NCI-H2227 (cell line): ENCODE measurements around the gene DUOX1.
"Not testable (repeated sequence)": the region's sequence is repeated elsewhere in the genome, so short reads cannot be mapped to it uniquely, and the experiment has no call there.

Experiments
- DNase-seq: peaks from one replicate; lab custom pipeline; 2025; ENCODE audit not compliant: unreplicated experiment; lab: John Stamatoyannopoulos, UW

Gene DUOX1

GRCh38 chr15:45129651-45130129, at the start of gene DUOX1, which contains the start of gene DUOXA1:
Gene DUOX1, plus strand, starts transcription at chr15:45129994. Its CDS starts 1,973 bp downstream, at chr15:45131967.
Gene DUOXA1, minus strand, starts transcription at chr15:45129879. Its CDS starts 6,865 bp downstream, at chr15:45123014.
- peak; percentile 46 for DNase-seq

DNA sequence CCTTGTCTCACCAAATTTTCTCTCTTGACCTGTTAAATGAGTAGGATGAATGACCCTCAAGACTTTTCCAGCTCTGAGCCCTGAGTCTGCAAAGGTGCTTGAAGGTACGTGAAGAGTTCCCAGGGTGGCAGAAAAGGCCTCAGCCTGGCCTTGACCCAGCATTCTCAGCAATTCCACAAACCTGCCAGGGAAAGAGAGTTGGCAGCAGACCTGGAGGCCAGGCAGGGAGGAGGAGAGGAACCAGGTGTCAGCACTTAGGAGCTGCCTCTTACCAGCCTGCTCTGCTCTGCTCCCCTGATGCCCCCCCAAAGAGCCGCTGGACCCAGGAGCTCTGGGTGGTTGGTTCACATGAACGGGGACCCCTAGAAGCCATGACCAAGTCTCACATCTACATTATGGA, 49.2 kb upstream of the DUOX1 start:
- DNase-seq, result not testable (repeated sequence)

DNA sequence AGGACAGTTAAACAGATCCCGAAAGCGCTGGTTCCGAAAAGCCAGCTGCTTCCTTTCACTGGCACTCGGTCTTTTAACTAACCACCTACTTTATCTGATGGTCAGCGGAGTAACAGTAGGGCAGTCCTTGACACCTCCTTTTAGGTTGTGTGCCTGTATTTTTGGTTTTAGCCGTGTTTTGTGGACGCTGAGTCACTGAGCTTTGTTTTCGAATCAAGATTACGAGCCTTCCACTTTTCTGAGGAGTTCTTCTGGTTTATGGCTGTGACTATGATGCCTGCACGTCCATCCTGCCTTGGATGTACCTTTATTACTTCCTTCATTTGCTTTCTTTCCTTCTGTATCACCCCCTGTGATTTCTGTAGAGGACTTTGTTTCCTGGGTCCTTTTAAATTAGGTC, 47.4 kb upstream of the DUOX1 start:
- DNase-seq, result not testable (repeated sequence)

GRCh38 chr15:45083223-45083622, 46.6 kb upstream of the DUOX1 start:
- DNase-seq, result no peak

DNA sequence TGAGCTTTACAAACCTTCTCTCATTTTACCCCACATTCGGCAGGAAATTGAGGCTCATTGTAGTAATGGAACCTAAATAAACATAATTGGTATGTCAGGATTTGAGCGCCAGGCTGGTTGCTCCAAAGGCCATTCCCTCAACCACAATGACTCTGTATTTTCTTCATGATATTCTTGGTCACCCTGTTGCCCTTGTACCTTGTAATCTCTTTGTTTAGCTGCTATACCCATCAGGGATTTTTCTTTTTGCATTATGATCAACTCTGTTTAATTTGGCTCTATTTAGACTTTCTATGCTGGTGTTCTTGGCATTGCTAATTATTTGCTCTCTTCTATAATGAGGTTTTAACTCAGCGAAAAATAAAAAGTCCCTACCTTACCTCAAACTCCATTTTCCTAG, 45.6 kb upstream of the DUOX1 start:
- no peak for DNase-seq

DNA sequence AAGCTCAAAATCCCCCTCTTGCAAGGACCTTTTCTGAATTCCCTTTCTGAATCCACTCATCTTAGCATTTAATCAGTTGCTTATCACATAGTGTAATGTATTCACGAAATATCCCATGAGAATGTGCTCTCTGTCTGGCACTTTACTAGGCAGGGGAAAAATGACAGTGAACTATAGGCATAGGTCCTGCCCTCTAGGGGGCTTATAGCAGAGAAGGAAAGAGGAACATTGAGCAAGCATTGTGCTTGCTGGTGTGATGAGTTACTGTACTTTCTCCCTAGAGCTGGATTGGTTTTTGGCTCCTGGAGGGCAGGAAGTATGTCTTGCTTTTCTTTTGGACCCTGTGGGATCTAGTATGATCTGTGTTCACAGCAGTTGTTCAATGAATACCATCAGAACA, 42.3 kb upstream of the DUOX1 start:
- no peak for DNase-seq

- DNase-seq, result no peak
Observed at GRCh38 chr15:45088801-45089711, 40.7 kb upstream of the DUOX1 start.

GRCh38 chr15:45089712-45090373, 40.0 kb upstream of the DUOX1 start:
- DNase-seq, result no peak

DNA sequence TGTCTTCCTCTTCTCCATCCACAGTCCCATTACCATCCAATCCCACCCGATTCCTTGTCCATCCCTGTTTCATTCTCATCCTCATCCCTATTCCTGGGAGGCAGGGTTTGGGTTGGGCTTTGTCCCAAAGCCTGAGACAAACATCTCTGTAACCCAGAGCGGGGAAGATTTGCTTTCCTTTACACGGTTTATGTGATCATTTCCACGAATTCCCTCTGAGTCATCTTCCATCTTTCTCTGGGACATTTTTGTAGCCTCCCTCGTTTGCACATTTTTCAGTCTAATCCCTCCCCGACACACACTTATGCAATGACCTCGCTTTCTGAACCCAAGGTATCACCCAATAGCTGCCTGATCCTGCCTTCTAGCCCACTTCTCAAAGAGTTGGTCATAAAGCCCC, 38.6 kb upstream of the DUOX1 start:
- no peak for DNase-seq

DNA sequence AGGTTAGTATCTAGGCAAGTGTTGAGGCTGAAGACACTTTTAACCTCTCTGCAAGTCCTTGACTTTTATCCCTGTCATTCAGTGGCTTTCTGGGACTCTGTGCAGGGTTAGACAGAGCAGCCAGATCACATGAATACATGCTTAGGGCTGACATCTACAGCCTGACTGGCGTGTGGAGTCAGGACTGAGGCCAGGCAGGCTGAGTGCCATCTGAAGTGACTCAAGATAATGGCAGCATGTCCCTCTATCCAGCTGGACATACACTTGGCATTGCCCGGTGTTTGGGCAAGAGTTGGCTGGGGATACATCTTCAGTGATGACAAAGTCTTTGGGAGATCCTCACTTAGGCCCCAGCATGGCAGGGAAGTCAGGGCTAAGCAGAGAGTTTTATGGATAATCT, 38.2 kb upstream of the DUOX1 start:
- DNase-seq, result no peak

DNA sequence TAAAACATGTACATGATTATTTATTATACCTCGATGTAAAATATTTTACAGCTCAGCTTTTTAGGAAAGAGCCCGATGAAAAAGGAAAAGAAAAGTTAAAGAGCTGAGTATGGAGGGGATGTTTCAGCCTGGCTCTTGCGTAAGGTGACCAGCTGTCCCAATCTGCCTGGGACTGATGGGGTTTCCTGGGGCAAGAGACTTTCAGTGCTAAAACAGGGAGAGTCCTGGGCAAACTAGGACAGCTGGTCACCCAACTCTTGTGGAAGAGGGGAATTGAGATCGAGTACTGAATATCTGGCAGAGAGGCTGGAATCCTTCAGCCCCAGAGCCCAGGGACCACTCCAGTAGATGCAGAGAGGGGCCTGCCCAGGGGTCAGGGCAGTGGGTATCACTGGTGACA, 36.8 kb upstream of the DUOX1 start:
- DNase-seq, result no peak

- DNase-seq, result no peak
Observed at GRCh38 chr15:45093622-45094357, 36.0 kb upstream of the DUOX1 start.

DNA sequence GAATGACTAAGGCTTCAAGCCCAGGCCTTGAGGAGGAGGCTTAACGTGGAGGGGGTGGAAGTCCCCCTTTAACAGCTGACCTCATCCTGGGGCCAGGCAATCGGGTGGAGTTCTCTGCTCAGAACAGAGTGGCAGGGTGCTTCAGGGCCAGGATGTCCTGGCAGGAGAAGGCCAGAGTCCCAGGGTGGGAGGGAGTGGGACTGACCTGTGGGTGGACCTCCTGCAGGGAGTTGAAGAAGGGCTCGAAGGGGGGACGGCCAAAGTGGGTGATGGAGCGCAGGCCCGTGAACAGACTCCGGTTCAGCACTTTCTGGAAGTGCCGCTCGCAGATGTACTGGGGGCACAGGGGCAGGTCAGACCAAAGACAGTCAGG, 35.5 kb upstream of the DUOX1 start:
- DNase-seq, result no peak

DNA sequence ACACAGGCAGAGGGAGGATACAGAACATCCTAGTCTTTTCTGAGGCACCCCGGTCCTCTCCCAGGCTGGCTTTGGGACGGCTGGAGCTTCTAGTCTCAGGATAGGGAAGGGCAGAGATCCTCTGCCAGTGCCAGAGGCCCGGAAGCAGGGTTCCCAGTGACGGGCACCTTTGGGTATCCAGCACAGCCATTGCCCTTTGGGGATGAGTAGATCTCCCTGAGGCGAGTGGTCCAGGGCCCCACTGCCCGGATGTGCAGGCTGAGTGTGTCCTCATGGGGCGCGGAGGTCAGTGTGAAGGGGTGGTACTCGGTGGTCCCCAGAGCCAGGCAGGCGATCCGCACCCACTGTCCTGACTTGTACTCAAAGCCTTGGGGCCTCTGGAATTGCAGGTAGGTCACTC, 34.1 kb upstream of the DUOX1 start:
- DNase-seq, result no peak

GRCh38 chr15:45097466-45097865, 32.3 kb upstream of the DUOX1 start:
- no peak for DNase-seq

DNA sequence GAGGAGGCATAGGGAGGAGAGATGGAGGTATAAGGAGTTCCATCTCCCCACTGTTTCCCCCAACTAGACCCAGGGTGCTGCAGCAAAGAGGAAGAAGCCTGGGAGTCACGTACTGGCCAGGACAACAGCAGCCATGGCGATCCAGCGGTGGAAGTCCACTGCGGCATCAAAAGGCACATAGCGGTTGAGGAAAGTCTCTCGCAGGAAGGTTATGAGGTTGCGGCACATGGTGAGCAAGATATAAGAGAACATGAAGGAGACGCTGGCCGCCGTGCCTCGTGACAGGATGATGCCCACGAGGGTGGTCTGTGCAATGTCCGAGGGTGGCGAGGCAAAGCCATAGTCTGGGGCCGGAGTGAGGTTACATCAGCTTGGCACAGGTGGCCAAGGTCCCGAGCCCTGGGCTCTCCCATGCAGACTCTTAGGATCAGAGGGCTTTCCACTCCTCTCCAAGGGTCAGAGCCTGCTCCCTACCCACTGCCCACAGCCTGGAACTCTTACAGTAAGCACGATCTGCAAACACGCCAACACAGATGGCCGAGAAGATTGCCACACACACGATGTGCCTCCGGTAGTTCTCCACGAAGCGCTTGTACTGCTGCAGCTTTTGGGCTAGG, 30.1 kb upstream of the DUOX1 start:
- no peak for DNase-seq

GRCh38 chr15:45100884-45101625, 28.7 kb upstream of the DUOX1 start:
- DNase-seq, result no peak

GRCh38 chr15:45101749-45102148, 28.0 kb upstream of the DUOX1 start:
- no peak for DNase-seq

DNA sequence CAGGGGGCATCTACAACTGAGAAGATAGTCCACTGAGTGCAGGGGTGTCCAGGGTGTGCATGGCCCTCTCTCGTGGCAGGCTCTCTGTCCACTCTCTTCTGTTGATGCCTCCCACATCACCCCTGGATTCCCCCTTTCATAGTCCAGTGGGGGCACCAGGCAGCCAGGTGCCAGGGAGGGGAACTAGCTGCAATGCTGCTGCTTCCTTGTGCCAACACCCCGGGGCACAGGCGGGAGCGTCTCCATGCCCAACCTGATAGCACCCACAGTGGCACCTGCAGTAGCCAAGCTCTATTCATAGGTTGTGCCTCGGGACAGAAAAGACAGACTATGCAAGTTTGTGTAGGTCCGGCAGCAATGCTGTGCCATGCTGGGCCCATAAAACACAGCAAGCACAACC, 27.6 kb upstream of the DUOX1 start:
- DNase-seq, result no peak

DNA sequence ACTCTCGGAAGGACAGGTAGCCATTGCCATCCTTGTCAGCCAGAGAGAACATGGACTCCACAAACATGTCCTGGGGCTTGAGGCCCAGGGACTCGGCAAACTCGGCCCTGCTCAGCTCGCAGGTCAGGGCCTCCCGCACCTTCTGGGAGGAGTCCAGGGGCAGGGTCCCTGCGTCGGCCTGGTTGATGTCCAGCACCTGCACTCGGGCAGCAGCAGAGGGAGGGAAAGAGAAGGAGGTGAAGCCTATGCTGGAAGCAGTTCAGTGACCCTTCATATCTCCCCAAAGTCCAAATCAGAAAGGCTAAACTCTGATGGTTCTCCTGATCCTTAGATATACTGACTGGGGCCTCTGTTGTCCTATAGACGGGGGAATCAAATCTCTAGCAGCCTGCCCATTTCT, 25.6 kb upstream of the DUOX1 start:
- not testable (repeated sequence) for DNase-seq
